IMR-90 (cell line): ENCODE measurements around the gene USP12. TPM values are rescaled to one million over a fixed set of nuclear protein-coding genes. Genes with fewer than 3 reads are reported as not detected.

Source experiments
- ATAC-seq: fragments of 200-7000 bp; cut with Tn5 transposase; 2 replicates; pipeline ENCODE4 v1.9.1; 2020; ENCODE audit warnings: low read depth, mild to moderate bottlenecking, moderate library complexity
- BruUV-seq: library from RNA; stranded (reverse); fragments of 400-500 nt; replicated peaks from 2 replicates; lab custom pipeline; 2021; lab: Mats Ljungman, UMichigan
- CTCF ChIA-PET: fragments of 300-600 bp; formaldehyde crosslinking; extraction: SDS; loops from one replicate; lab custom pipeline; 2021; ENCODE audit warnings: antibody characterized with exemption; lab: Yijun Ruan, JAX
- POLR2A ChIA-PET: fragments of 300-600 bp; sonication (Branson Sonifier 250); formaldehyde crosslinking; loops from one replicate; lab custom pipeline; 2022; ENCODE audit warnings: antibody characterized with exemption; ENCODE audit not compliant: unreplicated experiment; lab: Charles Lee
- DNase-seq: peaks from one replicate; pipeline ENCODE4 v3.0.0; 2013
- H2AFZ ChIP-seq: replicated peaks from 2 replicates; pipeline ENCODE3; 2013; ENCODE audit warnings: low read length, mild to moderate bottlenecking; ENCODE audit not compliant: poor library complexity
- H2AK5ac ChIP-seq: 2 replicates; pipeline ENCODE4 v1.6.1; 2013; ENCODE audit warnings: low read depth, low read length, inconsistent platforms
- H2AK9ac ChIP-seq: replicated peaks from 2 replicates; pipeline ENCODE3; 2013; ENCODE audit warnings: mild to moderate bottlenecking, low read depth, low read length, moderate library complexity; ENCODE audit not compliant: poor library complexity
- H2BK120ac ChIP-seq: 2 replicates; pipeline ENCODE4 v1.6.1; 2013; ENCODE audit warnings: low read depth, low read length, inconsistent platforms
- H2BK15ac ChIP-seq: 3 replicates; pipeline ENCODE4 v1.6.1; 2013; ENCODE audit warnings: low read depth, low read length, inconsistent platforms
- H2BK20ac ChIP-seq: 2 replicates; pipeline ENCODE4 v1.6.1; 2013; ENCODE audit warnings: low read depth, mild to moderate bottlenecking, inconsistent platforms, low read length, moderate library complexity
- H2BK5ac ChIP-seq: 2 replicates; pipeline ENCODE4 v1.6.1; 2013; ENCODE audit warnings: mild to moderate bottlenecking, low read depth, low read length, inconsistent platforms; ENCODE audit not compliant: poor library complexity, severe bottlenecking
- H3K14ac ChIP-seq: replicated peaks from 2 replicates; pipeline ENCODE4 v1.6.1; 2013; ENCODE audit warnings: low read depth, low read length, inconsistent platforms
- H3K18ac ChIP-seq: 2 replicates; pipeline ENCODE4 v1.6.1; 2013; ENCODE audit warnings: low read depth, low read length, control low read depth
- H3K23ac ChIP-seq: 2 replicates; pipeline ENCODE4 v1.6.1; 2013; ENCODE audit warnings: low read depth, low read length, inconsistent platforms
- H3K27ac ChIP-seq: 2 replicates; pipeline ENCODE4 v1.5.1; 2013; ENCODE audit warnings: mild to moderate bottlenecking, control low read depth, low read length; ENCODE audit not compliant: insufficient read depth
- H3K27me3 ChIP-seq: 2 replicates; pipeline ENCODE4 v1.6.1; 2013; ENCODE audit warnings: low read length; ENCODE audit not compliant: control insufficient read depth, insufficient read depth
- H3K36me3 ChIP-seq: 2 replicates; pipeline ENCODE4 v1.6.1; 2013; ENCODE audit warnings: low read length, mixed read lengths; ENCODE audit not compliant: control insufficient read depth, insufficient read depth
- H3K4ac ChIP-seq: 2 replicates; pipeline ENCODE4 v1.6.1; 2013; ENCODE audit warnings: low read depth, low read length, inconsistent platforms
- H3K4me1 ChIP-seq: 2 replicates; pipeline ENCODE4 v1.6.1; 2013; ENCODE audit warnings: low read length, mixed read lengths; ENCODE audit not compliant: control insufficient read depth, insufficient read depth
- H3K4me2 ChIP-seq: 2 replicates; pipeline ENCODE4 v1.6.1; 2013; ENCODE audit warnings: low read depth, mild to moderate bottlenecking, control low read depth, low read length, moderate library complexity
- H3K4me3 ChIP-seq: 2 replicates; pipeline ENCODE4 v1.5.1; 2013; ENCODE audit warnings: low read depth, mild to moderate bottlenecking, control low read depth, low read length, moderate library complexity; ENCODE audit not compliant: insufficient read depth
- H3K56ac ChIP-seq: 2 replicates; pipeline ENCODE4 v1.6.1; 2013; ENCODE audit warnings: low read length, inconsistent platforms; ENCODE audit not compliant: insufficient read depth; ENCODE audit errors: extremely low read depth
- H3K79me1 ChIP-seq, 2 experiments: 2 replicates each; pipeline ENCODE4 v1.6.1; 2013; ENCODE audit warnings: low read length in 2 of 2, inconsistent platforms in 1 of 2, low read depth in 1 of 2
- H3K9ac ChIP-seq: 2 replicates; pipeline ENCODE4 v1.6.1; 2013; ENCODE audit warnings: low read depth, low read length, control low read depth
- H3K9me1 ChIP-seq: 2 replicates; pipeline ENCODE4 v1.6.1; 2013; ENCODE audit warnings: low read length, inconsistent platforms; ENCODE audit not compliant: insufficient read depth
- H3K9me3 ChIP-seq: 2 replicates; pipeline ENCODE4 v1.6.1; 2013; ENCODE audit warnings: low read length; ENCODE audit not compliant: control insufficient read depth, insufficient read depth
- H4K20me1 ChIP-seq: 2 replicates; pipeline ENCODE4 v1.6.1; 2013; ENCODE audit warnings: low read length, inconsistent platforms; ENCODE audit not compliant: insufficient read depth
- H4K5ac ChIP-seq: 2 replicates; pipeline ENCODE4 v1.6.1; 2013; ENCODE audit warnings: mild to moderate bottlenecking, low read depth, low read length, control low read depth
- H4K8ac ChIP-seq, 2 experiments: 2 replicates each; pipeline ENCODE4 v1.6.1; 2013; ENCODE audit warnings: low read depth in 2 of 2, low read length in 2 of 2, control low read depth in 1 of 2, inconsistent platforms in 1 of 2
- H4K91ac ChIP-seq: 2 replicates; pipeline ENCODE4 v1.6.1; 2013; ENCODE audit warnings: low read depth, low read length, inconsistent platforms; ENCODE audit not compliant: insufficient read depth
- CEBPB ChIP-seq: IDR thresholded peaks from 2 replicates; pipeline ENCODE4 v1.6.1; 2012; ENCODE audit warnings: low read depth, low read length, improper control_type of control experiment
- CHD1 ChIP-seq: IDR thresholded peaks from 2 replicates; pipeline ENCODE4 v1.6.1; 2012; ENCODE audit warnings: low read depth, low read length, improper control_type of control experiment
- FOS ChIP-seq: fragments of 150-350 bp; IDR thresholded peaks from 2 replicates; pipeline ENCODE4 v1.6.1; 2016; ENCODE audit warnings: low read depth, low read length
- WGBS, 2 experiments: methylation state at CpG; one replicate each; pipeline versions ENCODE4 v1.1.5 to v1.1.7; 2013; ENCODE audit warnings: missing lambda C conversion rate in 2 of 2; ENCODE audit not compliant: insufficient read length in 1 of 2; ENCODE audit errors: extremely low coverage in 2 of 2; 5-methylcytosine and 5-hydroxymethylcytosine counted together
- dilution Hi-C: fragments of 300-500 bp; cut with HindIII; formaldehyde crosslinking; loops from one replicate; pipeline ENCODE4 v1.14.3; 2018; ENCODE audit warnings: low sequenced_read_pairs; ENCODE audit not compliant: unreplicated experiment
- in situ Hi-C: fragments of 300-500 bp; cut with MboI; formaldehyde crosslinking; loops from 3 replicates; pipeline ENCODE4 v1.14.3; 2019; ENCODE audit warnings: low sequenced_read_pairs, inconsistent platforms, mixed read lengths
- intact Hi-C: fragments of 100-400 bp; cut with micrococcal nuclease; formaldehyde crosslinking; loops from 2 replicates; pipeline ENCODE4 v1.10.0; 2022
- polyA plus RNA-seq, 3 experiments: library from polyadenylated mRNA; depleted of rRNA; stranded (reverse); fragments of >200 nt; gene quantifications; 2 replicates each; pipeline ENCODE4 v1.2.3, GENCODE V29; 2012; ENCODE audit warnings: low replicate concordance in 1 of 3
- total RNA-seq: library from RNA; depleted of rRNA; stranded (reverse); fragments of >200 nt; gene quantifications from 2 replicates; pipeline ENCODE4 v1.2.3, GENCODE V29; 2012

The USP12 gene
- total and polyA plus RNA-seq, 2 of the 4 experiments (the other 2 are of a cell fraction): 11.8 to 16.5 TPM

DNA sequence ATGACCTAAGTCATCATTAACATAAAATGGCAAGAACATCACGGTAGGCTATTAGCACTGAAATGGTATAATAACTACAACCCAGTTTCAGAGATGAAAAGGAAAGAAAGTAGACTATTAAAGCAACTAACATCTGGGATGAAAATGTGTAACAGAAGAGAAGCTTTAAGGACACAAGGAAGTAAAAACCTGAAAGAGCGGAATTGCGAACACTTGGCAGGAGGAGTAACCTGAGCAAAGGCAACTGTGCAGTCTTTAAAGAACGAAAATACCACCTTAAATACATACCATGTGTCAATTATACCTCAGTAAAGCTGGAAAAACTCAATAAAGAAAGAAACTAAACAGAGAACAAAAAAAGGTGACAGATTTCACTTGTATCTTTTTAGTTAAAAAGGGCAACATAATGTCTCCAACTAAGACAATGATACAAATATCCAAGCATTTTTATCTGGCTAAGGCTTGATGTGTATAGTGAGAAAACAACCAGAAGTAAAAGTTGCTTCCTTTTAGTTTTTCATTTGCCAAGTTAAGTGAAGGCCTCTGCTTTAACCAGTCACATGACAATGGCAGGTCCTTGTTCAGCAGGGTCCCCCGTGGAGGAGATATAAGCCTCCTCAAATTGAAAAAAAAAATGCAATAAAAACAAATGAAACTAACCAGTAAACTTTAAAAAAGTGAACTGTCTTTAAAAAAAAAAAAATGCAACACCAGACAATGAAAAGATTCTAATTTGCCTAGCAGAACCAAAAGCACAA is 11.6 kb downstream of the USP12 start:
- Histone ChIP-seq H4K8ac (no peak overlapping the region), H3K27ac (no peak overlapping the region), H2AK5ac (no peak overlapping the region), H2BK5ac (no peak overlapping the region), H2BK15ac (no peak overlapping the region), H3K9me1 (peaks cover 15% of the 10 kb centered on the region), H3K4me2 (no peak overlapping the region), H3K79me1 (peaks cover 5 to 68% of the 10 kb centered on the region in 2 experiments; a peak in 3 of 4 replicates), H3K27me3 (no peaks in the 10 kb centered on the region), H3K14ac (no peak overlapping the region), H4K5ac (no peak overlapping the region), H3K56ac (no peak overlapping the region), H3K9ac (no peak overlapping the region), H4K20me1 (peaks cover 71% of the 10 kb centered on the region), H3K4ac (no peak overlapping the region), H3K18ac (no peak overlapping the region), H4K91ac (no peak overlapping the region), H3K4me3 (no peak overlapping the region), H3K36me3 (no peaks in the 10 kb centered on the region; the same call in 1 of the 2 replicates), H3K4me1 (peaks cover 3% of the 10 kb centered on the region; the same call in 1 of the 2 replicates), H2AK9ac (no peak overlapping the region), H3K23ac (no peak overlapping the region), H2AFZ (no peak overlapping the region), H3K9me3 (no peaks in the 10 kb centered on the region), H2BK20ac (no peak overlapping the region), H2BK120ac (no peak overlapping the region)
- DNase-seq: no peak
- POLR2A ChIA-PET: no interaction called here
- BruUV-seq: no TSS peak
- no peak for ATAC-seq
- in situ Hi-C loops: no loop called here
- TF ChIP-seq FOS (no peak), CEBPB (no peak), CHD1 (no peak)
- no CpG with 5 or more reads among the region's 5 CpGs for WGBS, 2 experiments
- CTCF ChIA-PET: no interaction called here
- dilution Hi-C loops: no loop called here
- intact Hi-C loops: no loop called here
